GM12878 (cell line): ENCODE data around the gene PTPRN2. TPM values are rescaled to one million over a fixed set of nuclear protein-coding genes. Genes with fewer than 3 reads are reported as not detected.

Source experiments
- ATAC-seq: fragments of 200-7000 bp; cut with Tn5 transposase; 3 replicates; pipeline ENCODE4 v1.9.1; 2020; ENCODE audit warnings: mild to moderate bottlenecking, moderate library complexity
- BruUV-seq: library from RNA; stranded (reverse); fragments of 400-500 nt; replicated peaks from 2 replicates; lab custom pipeline; 2021; lab: Mats Ljungman, UMichigan
- CTCF ChIA-PET: fragments of 300-600 bp; sonication (Branson Sonifier 250); formaldehyde crosslinking; extraction: SDS; loops from one replicate; lab custom pipeline; 2021; ENCODE audit warnings: inconsistent platforms; lab: Yijun Ruan, JAX
- POLR2A ChIA-PET: fragments of 350-600 bp; formaldehyde crosslinking; extraction: SDS; loops from one replicate; lab custom pipeline; 2021; ENCODE audit warnings: inconsistent platforms; lab: Charles Lee
- RAD21 ChIA-PET: fragments of 300-600 bp; sonication (Branson Sonifier 250); formaldehyde crosslinking; loops from one replicate; lab custom pipeline; 2023; ENCODE audit warnings: antibody characterized with exemption; ENCODE audit not compliant: unreplicated experiment; lab: Charles Lee
- SMC1A ChIA-PET: fragments of 300-600 bp; sonication (Branson Sonifier 250); formaldehyde crosslinking; loops from one replicate; lab custom pipeline; 2023; ENCODE audit not compliant: unreplicated experiment, uncharacterized antibody; lab: Charles Lee
- DNase-seq: peaks from one replicate; pipeline ENCODE4 v3.0.0-alpha.2; 2011; ENCODE audit warnings: low read depth, low spot score
- FAIRE-seq: peaks from 3 replicates; lab custom pipeline; 2011; peaks lifted over from hg19 to GRCh38; lab: Jason Lieb, UNC
- H2AFZ ChIP-seq: 2 replicates; pipeline ENCODE4 v1.6.0; 2011; ENCODE audit warnings: low read depth, low read length, control low read depth; ENCODE audit not compliant: control insufficient read depth
- H3K27ac ChIP-seq: 2 replicates; pipeline ENCODE4 v1.5.1; 2011; ENCODE audit warnings: control low read depth; ENCODE audit not compliant: control insufficient read depth, insufficient read depth
- H3K27me3 ChIP-seq, 2 experiments: replicated peaks in 1 of 2; 2 replicates each; pipeline versions ENCODE4 v1.6.0 to v1.6.1; 2011; ENCODE audit warnings: low read length in 1 of 2; ENCODE audit not compliant: control insufficient read depth in 2 of 2, insufficient read depth in 2 of 2
- H3K36me3 ChIP-seq, 2 experiments: 2 replicates each; pipeline ENCODE4 v1.5.1; 2011; ENCODE audit warnings: low read length in 1 of 2; ENCODE audit not compliant: control insufficient read depth in 2 of 2, insufficient read depth in 2 of 2
- H3K4me1 ChIP-seq: 2 replicates; pipeline ENCODE4 v1.6.1; 2011; ENCODE audit warnings: mild to moderate bottlenecking, low read length, moderate library complexity, mixed read lengths; ENCODE audit not compliant: control insufficient read depth, insufficient read depth
- H3K4me2 ChIP-seq: 2 replicates; pipeline ENCODE4 v1.6.0; 2011; ENCODE audit warnings: control low read depth; ENCODE audit not compliant: control insufficient read depth, insufficient read depth
- H3K4me3 ChIP-seq: fragments of 200-600 bp; sonication (generic); 2 replicates; pipeline ENCODE4 v1.5.1; 2016
- H3K79me2 ChIP-seq: 2 replicates; pipeline ENCODE4 v1.6.0; 2011; ENCODE audit warnings: low read length; ENCODE audit not compliant: control insufficient read depth, insufficient read depth
- H3K9ac ChIP-seq: 2 replicates; pipeline ENCODE4 v1.8.0; 2011; ENCODE audit warnings: low read length, control low read depth, mixed read lengths; ENCODE audit not compliant: control insufficient read depth, insufficient read depth
- H3K9me3 ChIP-seq: replicated peaks from 3 replicates; pipeline ENCODE4 v1.5.1; 2011; ENCODE audit warnings: mild to moderate bottlenecking, low read length; ENCODE audit not compliant: control insufficient read depth, insufficient read depth
- H4K20me1 ChIP-seq: 2 replicates; pipeline ENCODE4 v1.6.0; 2011; ENCODE audit not compliant: control insufficient read depth, insufficient read depth
- ASH2L ChIP-seq: fragments of 300-600, 200-600 bp; sonication (generic); IDR thresholded peaks from 2 replicates; pipeline ENCODE4 v1.6.1; 2017; ENCODE audit warnings: low read depth, mild to moderate bottlenecking, borderline replicate concordance
- BMI1 ChIP-seq: fragments of 450-650 bp; IDR thresholded peaks from 2 replicates; pipeline ENCODE4 v1.6.1; 2016; ENCODE audit warnings: mild to moderate bottlenecking, moderate library complexity, borderline replicate concordance
- ETV6 ChIP-seq, 2 experiments: fragments of 450-650 bp in 1 of 2; IDR thresholded peaks in 1 of 2; conservative IDR thresholded peaks in 1 of 2; 2 replicates each; pipeline ENCODE4 v1.6.1; 2014; ENCODE audit warnings: antibody characterized with exemption in 1 of 2, borderline replicate concordance in 1 of 2, low read depth in 1 of 2, mild to moderate bottlenecking in 1 of 2, moderate library complexity in 1 of 2
- IRF3 ChIP-seq: fragments of 450-650 bp; IDR thresholded peaks from 2 replicates; pipeline ENCODE4 v1.6.1; 2014; ENCODE audit warnings: mild to moderate bottlenecking
- SIN3A ChIP-seq: IDR thresholded peaks from 2 replicates; pipeline ENCODE4 v1.6.1; 2012; ENCODE audit warnings: low read depth, low read length, improper control_type of control experiment
- SMAD1 ChIP-seq: fragments of 450-650 bp; IDR thresholded peaks from 2 replicates; pipeline ENCODE4 v1.6.1; 2018; ENCODE audit warnings: mild to moderate bottlenecking, low read depth; ENCODE audit not compliant: partially characterized antibody
- SP1 ChIP-seq: IDR thresholded peaks from one replicate; pipeline ENCODE4 v1.6.1; 2011; ENCODE audit warnings: low read depth, low read length
- WGBS: methylation state at CpG from one replicate; pipeline ENCODE4 v1.1.6; 2016; ENCODE audit warnings: low lambda C conversion rate; ENCODE audit not compliant: insufficient replicate concordance, insufficient coverage; ENCODE audit errors: missing lambda C conversion rate; 5-methylcytosine and 5-hydroxymethylcytosine counted together
- in situ Hi-C: fragments of 300-500 bp; cut with MboI; formaldehyde crosslinking; loops from 9 replicates; pipeline ENCODE4 v1.14.3; 2018; ENCODE audit warnings: mixed read lengths
- intact Hi-C: fragments of 100-400 bp; cut with micrococcal nuclease; formaldehyde crosslinking; loops from one replicate; pipeline ENCODE4 v1.14.2; 2022; ENCODE audit not compliant: unreplicated experiment
- polyA plus RNA-seq, 11 experiments: library from polyadenylated mRNA; depleted of rRNA in 4 of 11; unstranded in 6 of 11; stranded (reverse) in 5 of 11; fragments of >200 nt; fragmentation: Nextera tagmentation in 4 of 11; fragmentation: Illumina TruSeq in 1 of 11; extraction: Ambion mirVana in 4 of 11; extraction: Trizol in 1 of 11; gene quantifications; 1 replicate in 1 of 11; 2 replicates in 10 of 11; pipeline versions ENCODE4 v1.2.1 to v1.2.3, GENCODE V29; 2011 to 2016; ENCODE audit warnings: inconsistent platforms in 2 of 11, missing spikeins in 2 of 11, low read depth in 1 of 11
- total RNA-seq, 4 experiments: library from RNA; depleted of rRNA in 3 of 4; stranded (reverse); fragments of >200 nt in 3 of 4; fragmentation: Illumina TruSeq in 1 of 4; extraction: Trizol in 1 of 4; gene quantifications; 2 replicates each; pipeline versions ENCODE4 v1.2.1 to v1.2.3, GENCODE V29; 2013 to 2021
- TF ChIP-seq, protein P1 (sequence below): IDR thresholded peaks from 2 replicates; pipeline ENCODE4 v1.6.1; 2011; ENCODE audit warnings: low read depth, low read length, improper control_type of control experiment, borderline replicate concordance

PTPRN2 gene
- total and polyA plus RNA-seq, 10 of the 15 experiments (the other 5 are each of a cell fraction or from before 2014, with no cell fraction given): 5.4 TPM; not detected in 9

- ChIA-PET RAD21 (interaction anchor here (0.6 to 1.0 kb wide), 2 partner anchors 336 to 479 kb away, joined by 3 read pairs; no protein-coding TSS in a partner anchor), CTCF (interaction anchor here (1.0 kb wide), 1 partner anchor 479 kb away, joined by 3 read pairs; no protein-coding TSS in a partner anchor), SMC1A (interaction anchor here (0.5 kb wide), 1 partner anchor 250 kb away, joined by 4 read pairs; no protein-coding TSS in a partner anchor), POLR2A (no interaction called here)
- TF ChIP-seq BMI1 (no peak), SIN3A (no peak), ASH2L (no peak), ETV6 (conservative IDR thresholded peaks at IDR 0.05 in 1 of 2, IDR thresholded peaks at IDR 0.05 in 1 of 2; ENCODE audit: borderline replicate concordance in 1 of 2, low read depth in 1 of 2) (no peak), IRF3 (no peak), SP1 (no peak), SMAD1 (no peak)
- TF ChIP-seq, protein P1, sequence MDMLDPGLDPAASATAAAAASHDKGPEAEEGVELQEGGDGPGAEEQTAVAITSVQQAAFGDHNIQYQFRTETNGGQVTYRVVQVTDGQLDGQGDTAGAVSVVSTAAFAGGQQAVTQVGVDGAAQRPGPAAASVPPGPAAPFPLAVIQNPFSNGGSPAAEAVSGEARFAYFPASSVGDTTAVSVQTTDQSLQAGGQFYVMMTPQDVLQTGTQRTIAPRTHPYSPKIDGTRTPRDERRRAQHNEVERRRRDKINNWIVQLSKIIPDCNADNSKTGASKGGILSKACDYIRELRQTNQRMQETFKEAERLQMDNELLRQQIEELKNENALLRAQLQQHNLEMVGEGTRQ: no peak
- Histone ChIP-seq H3K9me3 (no peaks in the 10 kb centered on the region), H3K4me3 (no peak overlapping the region), H4K20me1 (no peaks in the 10 kb centered on the region), H2AFZ (no peak overlapping the region), H3K27ac (no peak overlapping the region), H3K79me2 (no peaks in the 10 kb centered on the region), H3K27me3 (no peaks in the 10 kb centered on the region), H3K9ac (no peak overlapping the region), H3K4me2 (no peak overlapping the region), H3K4me1 (no peaks in the 10 kb centered on the region), H3K36me3 (no peaks in the 10 kb centered on the region)
- ATAC-seq (no peak), FAIRE-seq (no peak), DNase-seq (no peak)
- BruUV-seq: no TSS peak
- in situ Hi-C loops (no loop called here), intact Hi-C loops (no loop called here)
- WGBS: 60% methylated on average over 11 of the region's 11 CpGs
Measured at GRCh38 chr7:158498443-158499081, 89.1 kb downstream of the PTPRN2 start.
